DOHH2 (cell line): ENCODE measurements around the gene CDHR3.
"Not testable (repeated sequence)": the region's sequence is repeated elsewhere in the genome, so short reads cannot be mapped to it uniquely, and the experiment has no call there.

Source experiments
- H3F3A ChIP-seq: fragments of 200-600 bp; sonication (generic), shearing (Covaris generic); 2 replicates; pipeline ENCODE4 v1.6.0; 2016; ENCODE audit warnings: antibody characterized with exemption, mild to moderate bottlenecking; ENCODE audit not compliant: control insufficient read depth, insufficient read depth
- H3K27ac ChIP-seq: fragments of 200-600 bp; sonication (generic); 2 replicates; pipeline ENCODE4 v1.5.1; 2014; ENCODE audit warnings: low read depth, mild to moderate bottlenecking, low read length, moderate library complexity
- H3K27me3 ChIP-seq: fragments of 200-600 bp; sonication (generic); 2 replicates; pipeline ENCODE4 v1.6.1; 2014; ENCODE audit warnings: mild to moderate bottlenecking, low read length, mixed read lengths; ENCODE audit not compliant: control insufficient read depth
- H3K36me3 ChIP-seq: fragments of 200-600 bp; sonication (generic); 2 replicates; pipeline ENCODE4 v1.6.1; 2014; ENCODE audit warnings: mild to moderate bottlenecking, low read length, moderate library complexity, mixed read lengths; ENCODE audit not compliant: control insufficient read depth
- H3K4me1 ChIP-seq: fragments of 200-600 bp; sonication (generic); 2 replicates; pipeline ENCODE4 v1.6.1; 2014; ENCODE audit warnings: mild to moderate bottlenecking, low read length, mixed read lengths; ENCODE audit not compliant: control insufficient read depth
- H3K4me2 ChIP-seq: fragments of 200-600 bp; sonication (generic); 2 replicates; pipeline ENCODE4 v1.6.0; 2014; ENCODE audit warnings: mild to moderate bottlenecking, low read length, moderate library complexity
- H3K4me3 ChIP-seq: fragments of 200-600 bp; sonication (generic); 2 replicates; pipeline ENCODE4 v1.5.1; 2014; ENCODE audit warnings: mild to moderate bottlenecking, low read length, mixed read lengths
- H3K79me2 ChIP-seq: fragments of 200-600 bp; sonication (generic); 2 replicates; pipeline ENCODE4 v1.6.1; 2014; ENCODE audit warnings: mild to moderate bottlenecking, low read length, mixed read lengths; ENCODE audit not compliant: control insufficient read depth
- H3K9me2 ChIP-seq: fragments of 200-600 bp; sonication (generic); replicated peaks from 2 replicates; pipeline ENCODE4 v1.6.1; 2014; ENCODE audit warnings: mild to moderate bottlenecking, low read length, mixed read lengths; ENCODE audit not compliant: control insufficient read depth
- H3K9me3 ChIP-seq: fragments of 200-600 bp; sonication (generic); 2 replicates; pipeline ENCODE4 v1.6.1; 2014; ENCODE audit warnings: antibody characterized with exemption, low read length, mixed read lengths; ENCODE audit not compliant: control insufficient read depth, insufficient read depth
- H4K20me1 ChIP-seq: fragments of 200-600 bp; sonication (generic); 2 replicates; pipeline ENCODE4 v1.6.0; 2014; ENCODE audit warnings: low read depth, mild to moderate bottlenecking, antibody characterized with exemption, low read length, moderate library complexity; ENCODE audit not compliant: control insufficient read depth, insufficient read depth
- EZH2phosphoT487 ChIP-seq: fragments of 200-600 bp; sonication (generic); IDR thresholded peaks from 2 replicates; pipeline ENCODE4 v1.6.1; 2017; ENCODE audit warnings: borderline replicate concordance, mild to moderate bottlenecking, antibody characterized with exemption, low read length, moderate library complexity, mixed read lengths
- TF ChIP-seq, protein P1 (sequence below): fragments of 200-600 bp; sonication (generic); IDR thresholded peaks from one replicate; pipeline ENCODE4 v1.5.1; 2014; ENCODE audit warnings: antibody characterized with exemption, mild to moderate bottlenecking, low read depth, low read length; ENCODE audit not compliant: poor library complexity, severe bottlenecking

The CDHR3 gene

DNA sequence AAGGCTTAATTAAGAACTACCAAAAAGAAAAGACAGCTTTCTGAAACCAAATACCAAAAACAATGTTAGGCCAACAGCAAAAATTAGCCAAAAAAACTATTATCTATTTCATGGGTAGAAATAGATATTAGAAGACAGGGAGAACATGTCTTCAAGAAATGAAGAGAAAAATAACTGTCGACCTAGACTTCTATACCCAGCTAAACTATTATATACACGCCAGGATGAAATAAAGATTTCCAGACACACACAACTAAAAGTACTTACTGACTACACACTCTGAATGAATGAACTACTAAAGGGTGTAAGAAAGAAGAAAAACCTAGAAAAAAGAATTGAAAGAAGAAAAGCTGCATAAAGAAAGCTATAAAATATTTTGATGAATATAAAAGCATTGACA is 11.5 kb upstream of the CDHR3 start:
- Histone ChIP-seq H3K27me3 (no peaks in the 10 kb centered on the region), H3K4me2 (no peak overlapping the region), H4K20me1 (no peaks in the 10 kb centered on the region), H3K27ac (no peak overlapping the region), H3K9me2 (no peaks in the 10 kb centered on the region), H3K4me1 (no peaks in the 10 kb centered on the region), H3K4me3 (no peak overlapping the region), H3K79me2 (no peaks in the 10 kb centered on the region), H3K9me3 (peaks cover 7% of the 10 kb centered on the region; the same call in 1 of the 2 replicates), H3K36me3 (no peaks in the 10 kb centered on the region), H3F3A (no peaks in the 10 kb centered on the region)
- no peak for TF ChIP-seq EZH2phosphoT487
- TF ChIP-seq, protein P1, sequence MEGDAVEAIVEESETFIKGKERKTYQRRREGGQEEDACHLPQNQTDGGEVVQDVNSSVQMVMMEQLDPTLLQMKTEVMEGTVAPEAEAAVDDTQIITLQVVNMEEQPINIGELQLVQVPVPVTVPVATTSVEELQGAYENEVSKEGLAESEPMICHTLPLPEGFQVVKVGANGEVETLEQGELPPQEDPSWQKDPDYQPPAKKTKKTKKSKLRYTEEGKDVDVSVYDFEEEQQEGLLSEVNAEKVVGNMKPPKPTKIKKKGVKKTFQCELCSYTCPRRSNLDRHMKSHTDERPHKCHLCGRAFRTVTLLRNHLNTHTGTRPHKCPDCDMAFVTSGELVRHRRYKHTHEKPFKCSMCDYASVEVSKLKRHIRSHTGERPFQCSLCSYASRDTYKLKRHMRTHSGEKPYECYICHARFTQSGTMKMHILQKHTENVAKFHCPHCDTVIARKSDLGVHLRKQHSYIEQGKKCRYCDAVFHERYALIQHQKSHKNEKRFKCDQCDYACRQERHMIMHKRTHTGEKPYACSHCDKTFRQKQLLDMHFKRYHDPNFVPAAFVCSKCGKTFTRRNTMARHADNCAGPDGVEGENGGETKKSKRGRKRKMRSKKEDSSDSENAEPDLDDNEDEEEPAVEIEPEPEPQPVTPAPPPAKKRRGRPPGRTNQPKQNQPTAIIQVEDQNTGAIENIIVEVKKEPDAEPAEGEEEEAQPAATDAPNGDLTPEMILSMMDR: no peak

DNA sequence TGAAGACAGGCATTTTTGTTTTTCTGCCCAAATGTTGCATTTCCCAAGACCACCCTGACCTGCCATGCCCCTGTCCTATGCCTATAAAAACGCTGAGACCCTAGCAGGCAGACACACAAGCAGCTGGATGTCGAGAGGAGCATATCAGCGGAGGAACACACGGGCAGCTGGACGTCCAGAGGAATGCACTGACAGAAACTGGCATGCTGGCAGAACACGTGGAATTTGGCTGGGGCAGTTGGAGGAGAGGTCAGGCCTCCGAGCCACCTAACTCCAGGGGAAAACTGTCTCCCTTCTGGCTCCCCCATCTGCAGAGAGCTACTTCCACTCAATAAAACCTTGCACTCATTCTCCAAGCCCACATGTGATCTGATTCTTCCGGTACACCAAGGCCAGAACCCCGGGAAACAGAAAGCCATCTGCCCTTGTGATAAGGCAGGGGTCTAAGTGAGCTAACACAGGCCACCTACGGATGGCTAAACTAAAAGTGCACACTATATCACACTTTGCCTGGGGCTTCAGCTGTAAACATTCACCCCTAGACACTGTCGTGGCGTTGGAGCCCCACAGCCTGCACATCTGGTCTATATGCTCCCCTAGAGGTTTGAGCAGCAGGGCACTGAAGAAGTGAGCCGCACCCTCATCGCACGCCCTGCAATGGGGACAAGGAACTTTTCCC is 10.0 kb upstream of the CDHR3 start:
- no peaks in the 10 kb centered on the region for H3K9me2 ChIP-seq
- no peaks in the 10 kb centered on the region for H3K4me1 ChIP-seq
- H3K79me2 ChIP-seq: no peaks in the 10 kb centered on the region
- H3K4me2 ChIP-seq: no peak overlapping the region
- no peaks in the 10 kb centered on the region for H3K36me3 ChIP-seq
- no peaks in the 10 kb centered on the region for H4K20me1 ChIP-seq
- peaks cover 7% of the 10 kb centered on the region; the same call in 1 of the 2 replicates for H3K9me3 ChIP-seq
- TF ChIP-seq EZH2phosphoT487: no peak
- TF ChIP-seq, protein P1: no peak
- H3K4me3 ChIP-seq: no peak overlapping the region
- no peak overlapping the region for H3K27ac ChIP-seq
- H3F3A ChIP-seq: no peaks in the 10 kb centered on the region
- H3K27me3 ChIP-seq: no peaks in the 10 kb centered on the region

DNA sequence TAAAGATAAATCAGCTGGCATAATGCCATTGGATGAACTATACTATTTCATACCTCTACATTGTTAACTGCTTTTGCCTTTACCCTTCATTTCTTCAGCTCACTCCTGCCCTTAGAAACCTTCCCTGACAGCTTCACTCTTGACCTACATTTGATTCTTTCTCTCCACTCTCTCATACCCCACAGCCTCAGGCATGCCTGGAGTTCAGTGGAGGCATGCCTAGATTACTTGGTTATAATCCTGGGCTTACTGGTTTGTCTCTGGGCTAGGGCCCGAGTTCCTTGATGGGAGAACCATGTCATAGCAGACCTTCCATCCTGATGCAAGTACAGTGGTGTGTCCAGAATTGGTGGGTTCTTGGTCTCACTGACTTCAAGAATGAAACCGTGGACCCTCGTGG is 8.4 kb upstream of the CDHR3 start:
- no peak overlapping the region for H3K4me2 ChIP-seq
- H3K4me3 ChIP-seq: no peak overlapping the region
- H3F3A ChIP-seq: no peaks in the 10 kb centered on the region
- H3K27ac ChIP-seq: no peak overlapping the region
- H3K9me3 ChIP-seq: peaks cover 7% of the 10 kb centered on the region; the same call in 1 of the 2 replicates
- H3K4me1 ChIP-seq: no peaks in the 10 kb centered on the region
- no peaks in the 10 kb centered on the region for H3K27me3 ChIP-seq
- H3K9me2 ChIP-seq: no peaks in the 10 kb centered on the region
- H3K36me3 ChIP-seq: no peaks in the 10 kb centered on the region
- no peaks in the 10 kb centered on the region for H3K79me2 ChIP-seq
- TF ChIP-seq, protein P1: no peak
- TF ChIP-seq EZH2phosphoT487: no peak
- no peaks in the 10 kb centered on the region for H4K20me1 ChIP-seq

DNA sequence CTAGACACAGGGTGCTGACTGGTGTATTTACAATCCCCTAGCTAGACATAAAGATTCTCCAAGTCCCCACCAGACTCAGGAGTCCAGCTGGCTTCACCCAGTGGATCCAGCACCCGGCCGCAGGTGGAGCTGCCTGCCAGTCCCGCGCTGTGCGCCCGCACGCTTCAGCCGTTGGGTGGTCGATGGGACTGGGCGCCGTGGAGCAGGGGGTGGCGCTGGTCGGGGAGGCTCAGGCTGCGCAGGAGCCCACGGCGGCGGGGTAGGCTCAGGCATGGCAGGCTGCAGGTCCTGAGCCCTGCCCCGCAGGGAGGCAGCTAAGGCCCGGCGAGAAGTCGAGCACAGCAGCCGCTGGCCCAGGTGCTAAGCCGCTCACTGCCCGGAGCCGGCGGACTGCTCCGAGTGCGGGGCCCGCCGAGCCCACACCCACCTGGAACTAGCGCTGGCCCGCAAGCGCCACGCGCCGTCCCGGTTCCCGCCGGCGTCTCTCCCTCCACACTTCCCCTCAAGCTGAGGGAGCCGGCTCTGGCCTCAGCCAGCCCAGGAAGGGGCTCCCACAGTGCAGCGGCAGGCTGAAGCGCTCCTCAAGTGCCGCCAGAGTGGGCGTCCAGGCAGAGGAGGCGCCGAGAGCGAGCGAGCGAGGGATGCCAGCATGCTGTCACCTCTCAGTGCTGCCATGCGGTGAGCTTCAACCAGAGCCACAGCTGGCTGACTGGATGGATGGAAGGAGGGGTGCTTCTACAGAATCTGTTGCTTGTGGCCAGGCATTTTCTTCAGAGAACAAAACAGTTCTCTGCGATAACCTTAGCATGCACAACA is 7.2 kb upstream of the CDHR3 start:
- H3F3A ChIP-seq, H3K9me3 ChIP-seq, H3K4me1 ChIP-seq, H3K79me2 ChIP-seq, H3K4me2 ChIP-seq, H3K27ac ChIP-seq, H3K27me3 ChIP-seq, H4K20me1 ChIP-seq, H3K36me3 ChIP-seq, H3K9me2 ChIP-seq, H3K4me3 ChIP-seq: not testable (repeated sequence)
